Dendritic cell treated with granulocyte-macrophage colony-stimulating factor and Interleukin-4, amounts not matched to agents 40 ng/mL and 50 ng/mL, for 4 days (primary cell): ENCODE results near the gene ZNF764.

ENCODE experiments used
- H3K27ac Mint-ChIP-seq: one replicate; pipeline ENCODE4 v1.8.0; 2022; ENCODE audit warnings: mild to moderate bottlenecking, mixed read lengths
- H3K27me3 Mint-ChIP-seq: one replicate; pipeline ENCODE4 v1.8.0; 2022; ENCODE audit warnings: mild to moderate bottlenecking, mixed read lengths
- H3K36me3 Mint-ChIP-seq: one replicate; pipeline ENCODE4 v1.8.0; 2022; ENCODE audit warnings: low read depth, mixed read lengths
- H3K4me1 Mint-ChIP-seq: one replicate; pipeline ENCODE4 v1.8.0; 2022; ENCODE audit warnings: low read depth, mixed read lengths
- H3K4me3 Mint-ChIP-seq: one replicate; pipeline ENCODE4 v1.8.0; 2022; ENCODE audit warnings: mild to moderate bottlenecking, moderate library complexity, mixed read lengths
- H3K9me3 Mint-ChIP-seq: one replicate; pipeline ENCODE4 v1.8.0; 2022; ENCODE audit warnings: mixed read lengths
- intact Hi-C: fragments of 100-400 bp; cut with micrococcal nuclease; formaldehyde crosslinking; loops from one replicate; pipeline ENCODE4 v1.15.0; 2022

Gene ZNF764

DNA sequence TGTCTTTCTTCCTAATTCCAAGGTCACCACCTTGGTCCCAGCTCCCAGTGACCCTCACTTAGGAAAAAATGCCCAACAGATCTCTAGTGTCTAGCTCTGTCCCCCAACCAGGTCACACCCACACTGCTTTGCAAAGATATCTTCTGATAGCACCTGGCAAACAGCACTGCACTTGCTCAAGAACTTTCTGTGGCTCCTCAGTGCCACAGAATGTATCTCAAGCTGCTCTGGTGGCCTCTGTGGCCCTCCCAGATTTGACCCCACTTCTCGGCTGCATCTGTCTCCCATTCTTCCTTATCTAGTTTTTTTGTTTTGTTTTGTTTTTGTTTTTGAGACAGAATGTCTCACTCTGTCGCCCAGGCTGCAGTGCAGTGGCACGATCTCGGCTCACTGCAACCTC lies 8.4 kb upstream of the ZNF764 start:
- intact Hi-C loops, result no loop called here
- Mint-ChIP-seq H3K27ac (peak overlapping the region; percentile 23), H3K36me3 (peaks cover 1% of the 10 kb centered on the region), H3K4me1 (peaks cover 50% of the 10 kb centered on the region), H3K27me3 (peaks cover 8% of the 10 kb centered on the region), H3K9me3 (no peaks in the 10 kb centered on the region), H3K4me3 (no peak overlapping the region)

DNA sequence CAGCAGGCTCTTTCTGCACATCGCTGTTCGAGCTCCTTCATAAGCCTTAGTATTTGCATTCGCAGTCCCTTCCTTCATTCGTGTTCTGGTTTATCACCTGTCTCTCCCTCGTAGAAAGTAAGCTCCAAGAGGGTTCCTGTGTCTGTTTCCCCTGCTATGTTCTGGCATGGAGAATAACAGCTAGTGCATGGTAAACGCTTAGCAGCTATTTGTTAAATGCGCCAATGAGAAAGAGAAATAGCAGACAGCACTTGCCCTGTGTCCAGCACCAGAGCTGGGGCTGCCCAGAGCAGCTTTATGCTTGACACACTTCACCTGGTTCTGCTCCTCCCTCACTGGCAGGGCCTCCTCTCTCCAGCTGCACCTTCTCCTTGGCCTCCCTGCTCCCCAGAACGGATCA lies 7.8 kb upstream of the ZNF764 start:
- peaks cover 8% of the 10 kb centered on the region for H3K27me3 Mint-ChIP-seq
- peak overlapping the region; percentile 23 for H3K27ac Mint-ChIP-seq
- no peak overlapping the region for H3K4me3 Mint-ChIP-seq
- intact Hi-C loops, result no loop called here
- H3K4me1 Mint-ChIP-seq, result peaks cover 52% of the 10 kb centered on the region
- H3K36me3 Mint-ChIP-seq, result peaks cover 5% of the 10 kb centered on the region
- no peaks in the 10 kb centered on the region for H3K9me3 Mint-ChIP-seq

DNA sequence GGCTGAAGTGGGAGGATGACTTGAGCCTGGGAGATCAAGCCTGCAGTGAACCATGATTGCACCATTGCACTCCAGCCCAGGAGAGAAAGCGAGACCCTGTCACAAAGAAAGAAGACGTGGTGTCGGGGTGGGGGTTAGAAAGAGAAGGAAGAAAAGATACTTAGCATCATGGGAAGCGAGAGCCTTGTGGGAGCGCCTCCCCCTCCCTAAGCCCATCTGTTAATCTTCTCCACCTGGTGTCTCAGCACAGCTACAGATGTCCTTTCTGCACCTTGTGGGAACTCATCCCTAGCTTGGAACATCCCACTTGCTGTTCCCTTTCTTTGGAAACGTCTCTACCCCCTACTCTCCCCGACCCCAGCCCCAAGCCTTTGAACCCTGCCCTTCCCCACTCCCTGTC lies 7.4 kb upstream of the ZNF764 start:
- Mint-ChIP-seq H3K4me3 (no peak overlapping the region), H3K9me3 (no peaks in the 10 kb centered on the region), H3K36me3 (peaks cover 5% of the 10 kb centered on the region), H3K4me1 (peaks cover 53% of the 10 kb centered on the region), H3K27ac (no peak overlapping the region), H3K27me3 (peaks cover 8% of the 10 kb centered on the region)
- intact Hi-C loops, result no loop called here

DNA sequence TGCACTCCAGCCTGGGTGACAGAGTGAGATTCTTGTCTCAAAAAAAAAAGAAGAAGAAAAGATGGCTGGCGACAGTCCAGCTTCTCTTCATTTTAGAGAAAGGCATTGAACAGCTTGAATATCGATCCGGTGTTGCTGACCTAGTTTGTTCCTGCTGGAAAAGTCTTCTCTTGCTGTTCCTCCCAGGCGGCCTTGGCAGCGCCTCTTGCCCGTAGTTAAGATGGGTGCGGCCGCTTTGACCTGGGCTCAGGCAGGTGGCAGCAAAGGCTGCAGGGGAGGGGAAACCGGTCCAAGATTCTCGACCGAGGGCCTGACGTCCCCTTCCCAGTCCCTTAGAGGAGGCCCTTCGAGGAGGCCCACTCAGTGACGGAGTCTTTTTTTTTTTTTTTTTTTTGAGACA lies 3.8 kb upstream of the ZNF764 start:
- Mint-ChIP-seq H3K27me3 (peaks cover 8% of the 10 kb centered on the region), H3K9me3 (no peaks in the 10 kb centered on the region), H3K27ac (peak overlapping the region; percentile 99), H3K36me3 (peaks cover 13% of the 10 kb centered on the region), H3K4me3 (peak overlapping the region; percentile 88), H3K4me1 (peaks cover 57% of the 10 kb centered on the region)
- intact Hi-C loops, result no loop called here

DNA sequence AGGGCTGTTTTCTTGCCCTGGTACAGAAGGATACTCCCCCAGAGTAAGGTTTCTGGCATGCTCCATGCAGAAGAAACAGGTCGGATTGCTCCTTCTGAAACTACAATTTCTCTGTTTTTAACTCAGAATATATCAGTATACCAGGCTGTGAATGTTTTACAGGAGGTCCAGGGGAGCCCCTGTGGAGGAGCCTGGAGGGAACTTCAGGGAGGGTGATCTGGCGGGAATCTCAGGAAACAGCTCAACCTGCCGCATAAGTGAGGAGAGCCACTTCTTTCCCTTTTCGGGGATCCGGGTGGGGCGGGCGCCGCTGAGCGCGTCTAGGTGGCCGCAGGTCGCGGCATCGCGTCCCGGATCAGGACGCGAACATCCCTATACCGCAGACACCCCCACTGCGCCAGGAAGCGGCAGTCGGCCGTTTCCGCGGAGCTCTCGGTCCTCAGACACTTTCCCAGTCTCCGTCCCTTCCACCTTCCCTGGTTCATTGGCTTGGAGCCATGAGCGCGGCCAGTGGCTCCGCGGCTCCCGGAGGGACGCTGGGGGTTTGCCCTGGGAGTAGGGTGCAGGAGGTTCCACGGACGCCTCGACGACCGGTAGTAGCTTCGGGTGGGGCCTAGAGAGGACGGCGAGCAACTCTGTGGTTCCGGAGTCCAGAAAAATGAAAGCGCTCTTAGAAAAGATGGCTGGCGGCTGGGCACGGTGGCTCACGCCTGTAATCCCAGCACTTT lies 3.1 kb upstream of the ZNF764 start:
- Mint-ChIP-seq H3K4me1 (peaks cover 55% of the 10 kb centered on the region), H3K9me3 (no peaks in the 10 kb centered on the region), H3K27me3 (peaks cover 3% of the 10 kb centered on the region), H3K36me3 (peaks cover 18% of the 10 kb centered on the region), H3K4me3 (peak overlapping the region; percentile 88), H3K27ac (peak overlapping the region; percentile 99)
- intact Hi-C loops, result no loop called here

DNA sequence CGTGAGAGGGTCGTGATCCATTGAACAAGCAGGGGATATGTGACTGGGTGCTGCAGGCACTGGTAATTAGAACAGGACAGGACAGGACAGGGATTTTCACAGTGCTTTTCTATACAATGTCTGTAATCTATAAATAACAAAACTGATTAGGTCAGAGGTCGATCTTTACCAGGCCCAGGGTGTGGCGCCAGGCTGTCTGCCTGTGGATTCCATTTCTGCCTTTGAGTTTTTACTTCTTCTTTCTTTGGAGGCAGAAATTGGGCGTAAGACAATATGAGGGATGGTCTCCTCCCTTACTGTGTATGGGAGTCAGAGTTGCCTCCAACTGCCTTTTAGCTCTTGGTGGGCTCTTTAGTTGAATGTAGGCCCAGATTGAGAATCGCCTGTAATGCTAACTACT lies 1.5 kb upstream of the ZNF764 start:
- no peaks in the 10 kb centered on the region for H3K9me3 Mint-ChIP-seq
- no peaks in the 10 kb centered on the region for H3K27me3 Mint-ChIP-seq
- peak overlapping the region; percentile 99 for H3K27ac Mint-ChIP-seq
- H3K4me3 Mint-ChIP-seq, result peak overlapping the region; percentile 2
- intact Hi-C loops, result no loop called here
- peaks cover 33% of the 10 kb centered on the region for H3K36me3 Mint-ChIP-seq
- H3K4me1 Mint-ChIP-seq, result peaks cover 60% of the 10 kb centered on the region

DNA sequence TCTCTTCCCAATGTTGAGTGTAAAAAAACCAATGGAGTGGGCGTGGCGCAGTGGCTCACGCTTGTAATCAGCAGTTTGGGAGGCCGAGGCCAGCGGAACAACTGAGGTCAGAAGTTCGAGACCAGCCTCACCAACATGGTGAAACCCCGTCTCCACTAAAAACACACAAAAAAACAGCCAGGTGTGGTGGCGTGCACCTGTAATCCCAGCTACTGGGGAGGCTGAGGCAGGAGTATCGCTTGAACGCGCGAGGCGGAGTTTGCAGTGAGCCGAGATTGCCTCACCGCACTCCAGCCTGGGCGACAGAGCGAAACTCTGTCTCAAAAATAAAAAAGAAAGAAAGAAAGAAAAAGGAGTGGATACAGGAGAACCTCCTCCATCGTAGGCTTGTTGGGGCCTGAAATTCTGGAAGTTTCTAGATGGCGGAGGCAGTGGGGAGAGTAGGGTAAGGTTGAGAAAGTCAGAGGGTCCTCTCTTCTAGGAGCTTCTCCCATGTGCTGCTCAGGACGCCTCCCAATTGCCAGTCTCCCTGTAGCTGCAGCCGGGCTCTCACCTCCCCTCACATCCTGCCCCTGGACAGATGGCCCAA lies 709 bp upstream of the ZNF764 start:
- Mint-ChIP-seq H3K36me3 (peaks cover 41% of the 10 kb centered on the region), H3K4me3 (peak overlapping the region; percentile 92), H3K9me3 (no peaks in the 10 kb centered on the region), H3K27ac (peak overlapping the region; percentile 99), H3K4me1 (peaks cover 61% of the 10 kb centered on the region), H3K27me3 (no peaks in the 10 kb centered on the region)
- intact Hi-C loops, result no loop called here

DNA sequence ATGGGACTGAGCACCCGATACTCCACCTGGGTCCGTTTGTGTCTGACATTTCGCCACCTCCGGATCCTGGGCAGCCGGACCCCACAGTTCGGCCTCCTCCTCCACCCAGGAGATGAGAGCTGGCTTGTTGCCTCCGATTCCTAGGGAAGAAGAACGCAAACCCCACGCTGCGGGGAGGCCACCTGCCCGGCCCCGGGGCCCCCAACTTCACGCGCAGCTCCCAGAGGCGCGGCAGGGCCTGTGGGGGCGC lies 542 bp downstream of the ZNF764 start:
- Mint-ChIP-seq H3K9me3 (no peaks in the 10 kb centered on the region), H3K4me1 (peaks cover 71% of the 10 kb centered on the region)

DNA sequence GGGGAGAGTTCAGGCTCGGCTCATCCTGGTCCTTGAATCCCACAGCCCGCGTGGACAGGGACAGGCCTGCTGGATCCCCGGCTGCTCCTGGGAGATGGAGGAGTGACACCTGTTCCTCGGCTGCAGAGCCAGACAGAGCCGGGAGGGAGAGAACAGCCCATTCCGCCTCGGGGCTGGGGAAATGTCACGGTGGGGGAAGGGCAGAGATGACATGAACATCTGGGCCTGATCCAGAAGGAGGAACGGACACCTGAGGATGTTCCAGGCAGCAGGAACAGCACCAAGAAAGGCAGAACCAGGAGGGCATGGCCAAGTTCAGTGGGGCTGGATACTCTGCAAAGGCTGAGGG lies 2.1 kb downstream of the ZNF764 start:
- H3K36me3 Mint-ChIP-seq, result peaks cover 51% of the 10 kb centered on the region
- intact Hi-C loops, result no loop called here

More for the DNA sequence above, 542 bp downstream of the ZNF764 start:
- peak overlapping the region; percentile 92 for H3K4me3 Mint-ChIP-seq
- peak overlapping the region; percentile 99 for H3K27ac Mint-ChIP-seq
- no peaks in the 10 kb centered on the region for H3K27me3 Mint-ChIP-seq
- H3K36me3 Mint-ChIP-seq, result peaks cover 54% of the 10 kb centered on the region
- intact Hi-C loops, result no loop called here

DNA sequence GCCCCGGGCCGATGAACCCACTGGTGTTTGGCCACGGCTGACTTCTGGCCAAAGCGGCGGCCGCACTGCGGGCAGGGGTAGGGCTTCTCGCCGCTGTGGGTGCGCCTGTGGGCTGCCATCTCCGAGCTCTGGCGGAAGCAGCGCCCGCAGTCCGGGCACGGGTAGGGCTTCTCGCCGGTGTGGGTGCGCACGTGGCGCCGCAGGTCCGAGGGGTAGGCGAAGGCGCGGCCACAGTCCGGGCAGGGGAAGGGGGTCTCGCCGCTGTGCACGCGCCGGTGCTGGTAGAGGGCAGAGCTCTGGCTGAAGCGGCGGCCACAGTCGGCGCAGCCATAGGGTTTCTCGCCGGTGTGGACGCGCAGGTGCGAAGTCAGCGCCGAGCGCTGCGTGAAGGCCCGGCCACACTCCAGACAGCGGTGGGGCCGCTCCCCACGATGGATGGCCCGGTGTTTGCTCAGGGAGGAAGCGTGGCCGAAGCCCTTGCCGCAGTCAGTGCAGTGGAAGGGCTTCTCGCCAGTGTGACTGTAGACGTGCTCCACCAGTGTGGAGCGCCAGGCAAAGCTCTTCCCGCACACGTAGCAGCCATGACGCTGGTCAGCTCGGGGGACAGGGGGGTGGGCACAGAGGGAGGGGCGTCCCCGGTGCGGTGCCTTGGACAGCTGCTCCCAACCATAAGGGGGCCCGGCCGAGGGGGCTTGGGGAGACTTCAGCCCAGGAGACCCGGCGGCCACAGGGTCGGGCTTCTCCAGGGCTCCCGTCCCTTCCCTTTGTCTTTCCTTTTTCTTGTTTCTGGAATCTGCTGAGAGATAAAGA lies 2.7 kb downstream of the ZNF764 start:
- no peak overlapping the region for H3K4me3 Mint-ChIP-seq
- peaks cover 51% of the 10 kb centered on the region for H3K36me3 Mint-ChIP-seq
- H3K27ac Mint-ChIP-seq, result peak overlapping the region; percentile 99
- intact Hi-C loops, result no loop called here
- H3K9me3 Mint-ChIP-seq, result no peaks in the 10 kb centered on the region
- no peaks in the 10 kb centered on the region for H3K27me3 Mint-ChIP-seq
- H3K4me1 Mint-ChIP-seq, result peaks cover 66% of the 10 kb centered on the region

More for the DNA sequence above, 2.1 kb downstream of the ZNF764 start:
- peak overlapping the region; percentile 17 for H3K4me3 Mint-ChIP-seq
- H3K9me3 Mint-ChIP-seq, result no peaks in the 10 kb centered on the region
- peaks cover 71% of the 10 kb centered on the region for H3K4me1 Mint-ChIP-seq
- peak overlapping the region; percentile 99 for H3K27ac Mint-ChIP-seq
- no peaks in the 10 kb centered on the region for H3K27me3 Mint-ChIP-seq

DNA sequence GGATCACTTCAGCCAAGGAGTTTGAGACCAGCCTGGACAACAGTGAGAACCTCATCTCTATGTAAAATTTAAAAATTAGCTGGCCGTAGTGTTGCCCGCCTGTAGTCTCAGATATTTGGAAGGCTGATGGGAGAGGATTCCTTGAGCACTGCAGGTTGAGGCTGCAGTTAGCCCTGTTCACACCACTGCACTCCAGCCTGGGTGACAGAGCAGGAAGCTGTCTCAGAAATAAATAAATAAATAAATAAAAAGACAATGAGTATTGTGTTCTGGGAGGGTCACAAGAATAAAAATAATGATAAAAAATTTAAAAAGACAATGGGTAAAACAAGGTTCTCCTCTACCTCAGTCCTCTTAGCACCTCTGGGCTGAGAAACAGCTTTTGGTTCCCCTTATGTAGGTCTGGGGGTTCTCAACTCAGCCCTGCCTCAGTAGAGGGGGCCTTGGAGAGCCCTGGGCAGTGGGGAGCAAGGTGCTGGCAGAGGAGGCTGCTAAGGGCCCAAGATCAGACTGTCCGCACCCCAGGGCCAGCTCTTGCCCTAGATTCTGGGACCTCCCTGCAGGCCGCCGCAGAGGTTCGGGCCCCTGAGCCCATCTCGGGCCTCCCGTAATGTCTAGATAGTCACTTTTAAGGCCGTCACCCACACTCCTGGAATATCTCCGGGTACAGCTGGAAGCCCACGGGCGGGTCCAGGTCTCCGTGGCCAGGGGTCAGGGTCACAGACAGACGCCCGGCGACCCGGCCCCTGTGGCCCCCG lies 3.4 kb downstream of the ZNF764 start:
- Mint-ChIP-seq H3K9me3 (no peaks in the 10 kb centered on the region), H3K27ac (peak overlapping the region; percentile 79), H3K4me1 (peaks cover 60% of the 10 kb centered on the region), H3K27me3 (no peaks in the 10 kb centered on the region), H3K4me3 (no peak overlapping the region), H3K36me3 (peaks cover 51% of the 10 kb centered on the region)
- intact Hi-C loops, result no loop called here

DNA sequence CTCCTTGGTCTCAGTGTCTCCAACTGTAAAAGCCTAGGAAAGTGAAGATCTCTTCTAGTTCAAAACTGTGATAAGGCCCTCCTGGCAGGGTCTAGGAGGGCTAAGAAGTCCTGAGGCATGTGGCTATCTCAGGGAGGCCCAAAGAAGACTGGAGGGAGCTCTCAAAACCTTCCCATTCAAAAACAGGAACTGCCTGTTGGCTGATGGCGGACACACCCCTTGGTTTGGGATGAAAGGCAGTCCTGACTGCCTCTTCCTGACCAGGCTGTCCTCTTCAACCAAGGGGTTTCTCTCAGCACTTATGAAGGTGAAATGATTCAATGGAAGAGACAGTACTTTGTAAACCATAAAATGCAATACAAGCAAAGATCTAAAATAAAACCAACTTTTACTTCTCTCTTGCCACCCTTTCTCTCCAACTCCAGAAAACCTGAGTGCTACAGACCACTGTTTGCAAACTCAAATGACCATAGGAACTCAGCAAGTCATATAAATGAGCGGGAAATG lies 4.7 kb downstream of the ZNF764 start:
- Mint-ChIP-seq H3K27ac (peak overlapping the region; percentile 79), H3K4me3 (peak overlapping the region; percentile 6), H3K9me3 (no peaks in the 10 kb centered on the region), H3K4me1 (peaks cover 51% of the 10 kb centered on the region), H3K36me3 (peaks cover 51% of the 10 kb centered on the region), H3K27me3 (no peaks in the 10 kb centered on the region)
- intact Hi-C loops, result no loop called here

DNA sequence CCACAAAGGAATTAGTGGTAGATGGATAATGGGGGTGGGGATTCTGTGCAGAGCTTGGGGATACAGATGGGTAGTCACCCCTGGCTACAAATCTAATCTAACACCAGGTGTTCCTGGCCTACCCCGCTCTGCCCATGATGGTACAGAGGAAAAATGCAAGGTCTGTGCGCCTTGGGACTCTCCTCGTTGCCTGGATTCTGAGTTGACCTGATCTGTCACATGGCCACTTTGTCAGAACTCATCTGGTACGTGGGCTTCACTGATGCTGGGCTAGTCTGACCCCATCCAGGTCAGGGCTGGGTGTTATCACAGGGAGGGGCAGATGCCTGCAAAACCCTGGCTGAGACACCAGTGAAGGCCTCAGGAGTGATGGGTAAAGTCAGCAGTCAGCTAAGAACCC lies 5.2 kb downstream of the ZNF764 start:
- Mint-ChIP-seq H3K4me3 (no peak overlapping the region), H3K36me3 (peaks cover 49% of the 10 kb centered on the region), H3K9me3 (no peaks in the 10 kb centered on the region), H3K27ac (peak overlapping the region; percentile 79), H3K27me3 (no peaks in the 10 kb centered on the region), H3K4me1 (peaks cover 51% of the 10 kb centered on the region)
- intact Hi-C loops, result no loop called here

DNA sequence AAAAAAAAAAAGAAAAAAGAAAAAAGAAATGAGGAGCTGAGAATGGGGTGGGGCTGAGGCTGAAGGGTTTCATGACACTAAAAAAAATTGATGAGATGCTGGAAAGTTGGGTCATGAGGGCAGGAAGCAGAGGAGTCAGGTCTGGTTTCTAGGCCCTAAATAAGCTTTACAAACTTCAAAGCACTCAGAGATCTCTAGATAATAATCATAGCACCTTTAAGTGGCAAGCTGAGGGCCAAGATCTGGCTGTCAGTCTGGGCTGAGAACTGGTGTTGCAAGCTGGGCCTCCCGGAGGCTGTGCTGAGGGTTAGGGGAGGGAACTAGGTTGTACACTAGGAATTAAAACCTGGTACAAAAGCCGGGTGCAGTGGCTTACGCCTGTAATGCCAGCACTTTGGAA lies 6.4 kb downstream of the ZNF764 start:
- Mint-ChIP-seq H3K27me3 (no peaks in the 10 kb centered on the region), H3K27ac (peak overlapping the region; percentile 79), H3K9me3 (no peaks in the 10 kb centered on the region), H3K36me3 (peaks cover 43% of the 10 kb centered on the region), H3K4me3 (no peak overlapping the region), H3K4me1 (peaks cover 53% of the 10 kb centered on the region)
- intact Hi-C loops, result no loop called here
